ENCODE data around the gene MX2. TPM values are rescaled to one million over a fixed set of nuclear protein-coding genes. Genes with fewer than 3 reads are reported as not detected.

The MX2 gene
- total RNA-seq, 2 experiments from 2014 or later = 3.5 to 10.4 TPM

GRCh38 chr21:41453198-41453597 is 91.4 kb downstream of the MX2 start:
- Histone ChIP-seq H2AFZ (ENCODE audit: low read length) (no peak overlapping the region), H3K27ac (ENCODE audit: low read depth, low read length, poor library complexity, severe bottlenecking) (no peak overlapping the region), H3K36me3 (ENCODE audit: insufficient read depth, low read length) (no peaks in the 10 kb centered on the region; the same call in 1 of the 2 replicates), H3K79me2 (ENCODE audit: insufficient read depth, low read depth, low read length) (no peaks in the 10 kb centered on the region), H3K4me2 (ENCODE audit: low read length) (no peak overlapping the region), H3K4me3 (ENCODE audit: low read depth, low read length, poor library complexity, severe bottlenecking) (no peak overlapping the region), H3K9me2 (ENCODE audit: insufficient read depth, low read length) (no peaks in the 10 kb centered on the region), H4K20me1 (ENCODE audit: insufficient read depth, low read length) (no peaks in the 10 kb centered on the region), H3K4me1 (ENCODE audit: insufficient read depth, low read length, poor library complexity, severe bottlenecking) (no peaks in the 10 kb centered on the region), H3K9me3 (ENCODE audit: low read length) (no peaks in the 10 kb centered on the region)
- POLR2A ChIA-PET = no interaction called here
- no peak for DNase-seq (ENCODE audit: low spot score)
- TF ChIP-seq EZH2phosphoT487 (IDR thresholded peaks at IDR 0.05; ENCODE audit: borderline replicate concordance, low read depth, low read length) (no peak), CTCF (conservative IDR thresholded peaks at IDR 0.05; ENCODE audit: low read length) (no peak)
- intact Hi-C loops (cut with micrococcal nuclease; ENCODE audit: unreplicated experiment) = no loop called here
- CTCF ChIA-PET (ENCODE audit: unreplicated experiment) = no interaction called here
- no TSS peak for BruUV-seq (replicated peaks)

GRCh38 chr21:41453761-41454160 is 91.9 kb downstream of the MX2 start:
- Histone ChIP-seq H2AFZ (ENCODE audit: low read length) (no peak overlapping the region), H3K27ac (ENCODE audit: low read depth, low read length, poor library complexity, severe bottlenecking) (no peak overlapping the region), H3K4me1 (ENCODE audit: insufficient read depth, low read length, poor library complexity, severe bottlenecking) (no peaks in the 10 kb centered on the region), H3K9me3 (ENCODE audit: low read length) (no peaks in the 10 kb centered on the region), H3K79me2 (ENCODE audit: insufficient read depth, low read depth, low read length) (no peaks in the 10 kb centered on the region), H3K4me2 (ENCODE audit: low read length) (no peak overlapping the region), H3K9me2 (ENCODE audit: insufficient read depth, low read length) (no peaks in the 10 kb centered on the region), H4K20me1 (ENCODE audit: insufficient read depth, low read length) (no peaks in the 10 kb centered on the region), H3K4me3 (ENCODE audit: low read depth, low read length, poor library complexity, severe bottlenecking) (no peak overlapping the region), H3K36me3 (ENCODE audit: insufficient read depth, low read length) (no peaks in the 10 kb centered on the region; the same call in 1 of the 2 replicates)
- no peak for TF ChIP-seq CTCF (conservative IDR thresholded peaks at IDR 0.05; ENCODE audit: low read length)
- no peak for TF ChIP-seq EZH2phosphoT487 (IDR thresholded peaks at IDR 0.05; ENCODE audit: borderline replicate concordance, low read depth, low read length)
- POLR2A ChIA-PET = interaction anchor here (1.5 kb wide), 1 partner anchor 10 kb away, joined by 6 read pairs; no protein-coding TSS in a partner anchor
- intact Hi-C loops (cut with micrococcal nuclease; ENCODE audit: unreplicated experiment) = no loop called here
- DNase-seq (ENCODE audit: low spot score) = no peak
- CTCF ChIA-PET (ENCODE audit: unreplicated experiment) = no interaction called here
- no TSS peak for BruUV-seq (replicated peaks)

GRCh38 chr21:41458121-41458520 is 96.3 kb downstream of the MX2 start:
- CTCF ChIA-PET (ENCODE audit: unreplicated experiment) = no interaction called here

More at GRCh38 chr21:41458121-41458520, 96.3 kb downstream of the MX2 start:
- no peaks in the 10 kb centered on the region for H3K36me3 ChIP-seq (ENCODE audit: insufficient read depth, low read length)
- no peak overlapping the region for H3K27ac ChIP-seq (ENCODE audit: low read depth, low read length, poor library complexity, severe bottlenecking)
- no peak for TF ChIP-seq EZH2phosphoT487 (IDR thresholded peaks at IDR 0.05; ENCODE audit: borderline replicate concordance, low read depth, low read length)
- no peak for TF ChIP-seq CTCF (conservative IDR thresholded peaks at IDR 0.05; ENCODE audit: low read length)
- H3K79me2 ChIP-seq (ENCODE audit: insufficient read depth, low read depth, low read length) = no peaks in the 10 kb centered on the region
- no peaks in the 10 kb centered on the region for H3K4me1 ChIP-seq (ENCODE audit: insufficient read depth, low read length, poor library complexity, severe bottlenecking)
- BruUV-seq (replicated peaks) = no TSS peak
- no peak overlapping the region for H3K4me2 ChIP-seq (ENCODE audit: low read length)
- intact Hi-C loops (cut with micrococcal nuclease; ENCODE audit: unreplicated experiment) = no loop called here
- no peaks in the 10 kb centered on the region for H3K9me2 ChIP-seq (ENCODE audit: insufficient read depth, low read length)
- no peak for DNase-seq (ENCODE audit: low spot score)
- POLR2A ChIA-PET = no interaction called here
- H4K20me1 ChIP-seq (ENCODE audit: insufficient read depth, low read length) = no peaks in the 10 kb centered on the region
- no peaks in the 10 kb centered on the region for H3K9me3 ChIP-seq (ENCODE audit: low read length)
- H3K4me3 ChIP-seq (ENCODE audit: low read depth, low read length, poor library complexity, severe bottlenecking) = no peak overlapping the region
- H2AFZ ChIP-seq (ENCODE audit: low read length) = no peak overlapping the region
